Memory B cell (primary cell): ENCODE data around the gene KANSL1L.

ENCODE experiments used
- ATAC-seq: fragments of 150-1000 bp; cut with Tn5 transposase; 2 replicates; pipeline ENCODE4 v1.10.0; 2021; ENCODE audit warnings: low read depth, mild to moderate bottlenecking, moderate library complexity
- DNase-seq, 2 donors: peaks; one replicate each; pipeline ENCODE4 v3.0.0; 2022; ENCODE audit warnings: low spot score in 2 of 2
- H3K27ac Mint-ChIP-seq: one replicate; pipeline ENCODE4 v1.8.0; 2022; ENCODE audit warnings: mild to moderate bottlenecking, moderate library complexity, mixed read lengths
- H3K27me3 Mint-ChIP-seq: one replicate; pipeline ENCODE4 v1.8.0; 2022; ENCODE audit warnings: mixed read lengths
- H3K36me3 Mint-ChIP-seq: one replicate; pipeline ENCODE4 v1.8.0; 2022; ENCODE audit warnings: mild to moderate bottlenecking, mixed read lengths
- H3K4me1 Mint-ChIP-seq: one replicate; pipeline ENCODE4 v1.8.0; 2022; ENCODE audit warnings: mixed read lengths
- H3K4me3 Mint-ChIP-seq: one replicate; pipeline ENCODE4 v1.8.0; 2022; ENCODE audit warnings: mild to moderate bottlenecking, moderate library complexity, mixed read lengths
- H3K9me3 Mint-ChIP-seq: one replicate; pipeline ENCODE4 v1.8.0; 2022; ENCODE audit warnings: mixed read lengths

The KANSL1L gene

DNA sequence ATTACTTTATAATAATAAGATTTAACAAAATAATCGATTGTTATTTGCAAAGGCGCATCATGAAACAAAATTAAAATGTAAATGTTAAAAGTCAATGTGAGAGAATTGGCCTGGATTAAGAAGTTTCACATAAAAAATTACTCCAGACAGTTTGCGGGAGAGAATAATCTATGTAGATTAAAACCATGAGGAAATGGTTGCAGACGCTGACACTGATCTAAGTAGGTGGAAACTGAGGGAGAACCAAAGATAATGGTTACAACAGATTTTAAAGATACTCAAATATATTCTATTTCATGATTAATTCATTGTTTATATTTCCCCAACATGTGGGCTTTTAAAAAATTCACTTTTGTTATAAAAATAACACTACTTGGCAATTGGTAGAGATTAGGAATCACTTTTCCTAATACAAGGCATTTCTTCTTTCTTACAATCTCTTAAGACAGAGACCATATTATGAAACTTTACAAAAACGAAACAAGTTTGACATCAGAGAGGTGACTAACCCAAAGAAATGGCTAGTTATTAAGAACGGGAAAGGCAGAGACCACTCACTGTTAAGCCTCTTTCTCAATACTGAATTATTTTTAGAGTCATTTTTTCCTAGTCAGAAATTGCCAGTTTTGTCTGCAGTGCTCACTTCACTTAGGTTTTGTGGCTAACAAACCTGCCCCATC lies 1.6 kb downstream of the KANSL1L start:
- Mint-ChIP-seq H3K4me1 (peaks cover 9% of the 10 kb centered on the region), H3K27ac (peak overlapping the region; percentile 90), H3K9me3 (peaks cover 2% of the 10 kb centered on the region), H3K36me3 (no peaks in the 10 kb centered on the region), H3K4me3 (peak overlapping the region; percentile 95), H3K27me3 (peaks cover 5% of the 10 kb centered on the region)
- no peak for DNase-seq
- no peak for ATAC-seq

DNA sequence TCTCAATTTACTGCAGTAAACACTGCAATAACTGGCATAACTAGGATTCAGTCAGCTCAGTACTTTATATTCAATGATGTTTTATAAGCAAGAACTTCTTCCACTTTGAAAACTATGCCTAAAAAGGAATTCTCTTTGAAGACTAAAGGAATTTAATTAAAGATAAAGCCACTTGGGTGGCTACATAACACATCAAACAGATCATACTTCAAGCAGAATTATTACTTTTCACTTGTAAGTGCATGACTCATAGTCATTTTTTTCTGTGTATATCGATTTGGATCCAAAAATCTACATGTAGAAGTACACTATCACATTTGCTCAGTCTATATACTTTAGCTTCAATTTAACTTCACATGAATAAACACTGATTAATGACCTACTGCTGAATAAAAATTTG lies 4.0 kb downstream of the KANSL1L start:
- Mint-ChIP-seq H3K27me3 (peaks cover 5% of the 10 kb centered on the region), H3K4me1 (peaks cover 14% of the 10 kb centered on the region), H3K9me3 (peaks cover 2% of the 10 kb centered on the region), H3K27ac (no peak overlapping the region), H3K4me3 (no peak overlapping the region), H3K36me3 (peaks cover 3% of the 10 kb centered on the region)
- ATAC-seq (no peak), DNase-seq (no peak)

- peaks cover 1% of the 10 kb centered on the region for H3K27me3 Mint-ChIP-seq
These were observed 8.6 kb downstream of the KANSL1L start for GRCh38 chr2:210162466-210163124.

GRCh38 chr2:210159059-210159458 lies 12.2 kb downstream of the KANSL1L start:
- DNase-seq (no peak), ATAC-seq (no peak)
- Mint-ChIP-seq H3K9me3 (no peaks in the 10 kb centered on the region), H3K27me3 (no peaks in the 10 kb centered on the region), H3K27ac (no peak overlapping the region), H3K4me1 (peaks cover 8% of the 10 kb centered on the region), H3K4me3 (no peak overlapping the region), H3K36me3 (peaks cover 5% of the 10 kb centered on the region)

More at GRCh38 chr2:210162466-210163124, 8.6 kb downstream of the KANSL1L start:
- Mint-ChIP-seq H3K4me1 (peaks cover 8% of the 10 kb centered on the region), H3K36me3 (peaks cover 3% of the 10 kb centered on the region), H3K9me3 (no peaks in the 10 kb centered on the region), H3K27ac (no peak overlapping the region), H3K4me3 (no peak overlapping the region)
- ATAC-seq (no peak), DNase-seq (no peak)

DNA sequence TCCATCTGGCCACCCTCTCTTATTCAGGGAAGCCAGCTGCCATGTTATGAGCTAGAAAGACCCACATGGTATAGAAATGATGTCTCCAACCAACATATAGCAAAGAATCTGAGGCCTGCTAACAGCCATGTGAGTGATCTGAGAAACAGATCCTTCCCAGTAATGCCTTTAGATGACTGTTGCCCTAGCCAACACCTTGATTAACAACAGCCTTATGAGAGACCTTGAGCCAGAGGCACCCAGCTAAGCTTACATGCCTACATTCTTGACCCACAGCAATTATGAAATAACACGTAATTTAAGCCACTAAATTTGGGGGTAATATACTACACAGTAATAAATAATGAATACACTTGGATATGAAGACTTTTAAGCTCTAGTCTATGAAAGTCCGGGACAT lies 13.0 kb downstream of the KANSL1L start:
- no peaks in the 10 kb centered on the region for H3K27me3 Mint-ChIP-seq
- no peak overlapping the region for H3K4me3 Mint-ChIP-seq
- no peaks in the 10 kb centered on the region for H3K9me3 Mint-ChIP-seq
- no peak overlapping the region for H3K27ac Mint-ChIP-seq
- ATAC-seq, result no peak
- peaks cover 8% of the 10 kb centered on the region for H3K4me1 Mint-ChIP-seq
- H3K36me3 Mint-ChIP-seq, result peaks cover 8% of the 10 kb centered on the region
- DNase-seq, result no peak

- DNase-seq, result no peak
- no peak overlapping the region for H3K27ac Mint-ChIP-seq
- no peaks in the 10 kb centered on the region for H3K9me3 Mint-ChIP-seq
- H3K4me1 Mint-ChIP-seq, result peaks cover 7% of the 10 kb centered on the region
- peaks cover 5% of the 10 kb centered on the region for H3K36me3 Mint-ChIP-seq
- H3K4me3 Mint-ChIP-seq, result no peak overlapping the region
- H3K27me3 Mint-ChIP-seq, result no peaks in the 10 kb centered on the region
- no peak for ATAC-seq
These were observed 13.7 kb downstream of the KANSL1L start for GRCh38 chr2:210157526-210157925.

DNA sequence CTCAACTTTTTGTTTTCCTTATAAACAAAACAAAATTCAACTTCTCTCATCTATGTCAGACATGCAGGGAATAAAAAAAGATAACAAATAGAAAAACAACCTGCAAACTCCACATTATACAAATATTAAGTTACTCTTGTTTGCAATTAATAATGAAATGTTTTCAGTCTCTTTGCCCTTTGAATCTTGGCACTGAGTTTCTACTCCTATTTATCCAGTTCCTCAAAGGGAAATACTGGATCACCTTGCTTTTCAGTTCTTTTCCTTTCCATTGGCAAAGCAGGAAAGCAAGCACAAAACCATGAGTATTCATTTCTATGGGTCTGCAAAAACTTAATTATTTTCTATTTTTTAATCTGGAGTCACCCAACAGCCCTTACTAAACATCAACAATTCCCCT lies 23.6 kb downstream of the KANSL1L start:
- DNase-seq (no peak), ATAC-seq (no peak)
- H3K9me3 Mint-ChIP-seq, result peaks cover 4% of the 10 kb centered on the region
- H3K4me1 Mint-ChIP-seq, result no peaks in the 10 kb centered on the region
- H3K27ac Mint-ChIP-seq, result no peak overlapping the region
- peaks cover 23% of the 10 kb centered on the region for H3K36me3 Mint-ChIP-seq
- H3K4me3 Mint-ChIP-seq, result no peak overlapping the region
- H3K27me3 Mint-ChIP-seq, result no peaks in the 10 kb centered on the region

GRCh38 chr2:210132239-210132638 lies 39.0 kb downstream of the KANSL1L start:
- H3K27me3 Mint-ChIP-seq, result no peaks in the 10 kb centered on the region
- ATAC-seq (no peak), DNase-seq (no peak)
- no peak overlapping the region for H3K27ac Mint-ChIP-seq
- no peaks in the 10 kb centered on the region for H3K4me1 Mint-ChIP-seq
- no peaks in the 10 kb centered on the region for H3K9me3 Mint-ChIP-seq
- no peak overlapping the region for H3K4me3 Mint-ChIP-seq
- H3K36me3 Mint-ChIP-seq, result peaks cover 4% of the 10 kb centered on the region

- Mint-ChIP-seq H3K4me3 (no peak overlapping the region), H3K9me3 (peaks cover 4% of the 10 kb centered on the region), H3K4me1 (no peaks in the 10 kb centered on the region), H3K36me3 (peaks cover 21% of the 10 kb centered on the region), H3K27ac (no peak overlapping the region), H3K27me3 (no peaks in the 10 kb centered on the region)
- ATAC-seq (no peak), DNase-seq (no peak)
These were observed 42.2 kb downstream of the KANSL1L start for GRCh38 chr2:210128961-210129360.

GRCh38 chr2:210113614-210114235 lies 57.5 kb downstream of the KANSL1L start:
- no peak overlapping the region for H3K4me3 Mint-ChIP-seq
- no peak overlapping the region for H3K27ac Mint-ChIP-seq
- ATAC-seq (no peak), DNase-seq (no peak)
- peaks cover 21% of the 10 kb centered on the region for H3K9me3 Mint-ChIP-seq
- no peaks in the 10 kb centered on the region for H3K27me3 Mint-ChIP-seq
- H3K36me3 Mint-ChIP-seq, result peaks cover 29% of the 10 kb centered on the region
- peaks cover 1% of the 10 kb centered on the region for H3K4me1 Mint-ChIP-seq

- Mint-ChIP-seq H3K9me3 (peaks cover 21% of the 10 kb centered on the region), H3K36me3 (peaks cover 30% of the 10 kb centered on the region), H3K4me3 (no peak overlapping the region), H3K27ac (no peak overlapping the region), H3K27me3 (no peaks in the 10 kb centered on the region), H3K4me1 (peaks cover 3% of the 10 kb centered on the region)
- DNase-seq (no peak), ATAC-seq (no peak)
These were observed 58.3 kb downstream of the KANSL1L start for GRCh38 chr2:210112871-210113270.

GRCh38 chr2:210099940-210100339 lies 71.3 kb downstream of the KANSL1L start:
- Mint-ChIP-seq H3K27ac (no peak overlapping the region), H3K36me3 (peaks cover 12% of the 10 kb centered on the region), H3K9me3 (peaks cover 1% of the 10 kb centered on the region), H3K4me1 (no peaks in the 10 kb centered on the region), H3K27me3 (no peaks in the 10 kb centered on the region), H3K4me3 (no peak overlapping the region)
- ATAC-seq, result no peak
- no peak for DNase-seq

- Mint-ChIP-seq H3K4me3 (no peak overlapping the region), H3K4me1 (no peaks in the 10 kb centered on the region), H3K36me3 (peaks cover 4% of the 10 kb centered on the region), H3K27ac (no peak overlapping the region), H3K9me3 (no peaks in the 10 kb centered on the region), H3K27me3 (no peaks in the 10 kb centered on the region)
- DNase-seq (no peak), ATAC-seq (no peak)
These were observed 76.4 kb downstream of the KANSL1L start for GRCh38 chr2:210094787-210095186.

- no peak overlapping the region for H3K27ac Mint-ChIP-seq
- peaks cover 4% of the 10 kb centered on the region for H3K36me3 Mint-ChIP-seq
- ATAC-seq (no peak), DNase-seq (no peak)
- no peak overlapping the region for H3K4me3 Mint-ChIP-seq
- no peaks in the 10 kb centered on the region for H3K4me1 Mint-ChIP-seq
- H3K9me3 Mint-ChIP-seq, result no peaks in the 10 kb centered on the region
- H3K27me3 Mint-ChIP-seq, result no peaks in the 10 kb centered on the region
These were observed 78.4 kb downstream of the KANSL1L start for GRCh38 chr2:210092791-210093190.
